Effector CD8-positive, alpha-beta T cell (primary cell): ENCODE data around the gene AP1G1.
"Not testable (repeated sequence)": the region's sequence is repeated elsewhere in the genome, so short reads cannot be mapped to it uniquely, and the experiment has no call there.

Source experiments
- DNase-seq: peaks from one replicate; lab custom pipeline; 2025; lab: John Stamatoyannopoulos, UW

The AP1G1 gene

DNA sequence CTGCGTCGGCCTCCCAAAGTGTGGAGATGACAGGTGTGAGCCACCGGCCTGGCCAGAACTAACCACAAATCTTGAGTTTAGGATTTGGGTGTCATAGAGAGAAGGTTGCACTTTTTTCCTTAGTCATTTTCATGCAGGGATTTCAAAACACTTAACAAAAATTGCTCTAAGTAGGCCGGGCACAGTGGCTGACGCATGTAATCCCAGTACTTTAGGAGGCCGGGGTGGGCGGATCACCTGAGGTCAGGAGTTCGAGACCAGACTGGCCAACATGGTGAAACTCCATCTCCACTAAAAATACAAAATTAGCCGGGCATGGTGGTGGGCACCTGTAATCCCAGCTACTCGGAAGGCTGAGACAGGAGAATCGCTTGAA is 1.5 kb upstream of the AP1G1 start:
- DNase-seq: not testable (repeated sequence)

DNA sequence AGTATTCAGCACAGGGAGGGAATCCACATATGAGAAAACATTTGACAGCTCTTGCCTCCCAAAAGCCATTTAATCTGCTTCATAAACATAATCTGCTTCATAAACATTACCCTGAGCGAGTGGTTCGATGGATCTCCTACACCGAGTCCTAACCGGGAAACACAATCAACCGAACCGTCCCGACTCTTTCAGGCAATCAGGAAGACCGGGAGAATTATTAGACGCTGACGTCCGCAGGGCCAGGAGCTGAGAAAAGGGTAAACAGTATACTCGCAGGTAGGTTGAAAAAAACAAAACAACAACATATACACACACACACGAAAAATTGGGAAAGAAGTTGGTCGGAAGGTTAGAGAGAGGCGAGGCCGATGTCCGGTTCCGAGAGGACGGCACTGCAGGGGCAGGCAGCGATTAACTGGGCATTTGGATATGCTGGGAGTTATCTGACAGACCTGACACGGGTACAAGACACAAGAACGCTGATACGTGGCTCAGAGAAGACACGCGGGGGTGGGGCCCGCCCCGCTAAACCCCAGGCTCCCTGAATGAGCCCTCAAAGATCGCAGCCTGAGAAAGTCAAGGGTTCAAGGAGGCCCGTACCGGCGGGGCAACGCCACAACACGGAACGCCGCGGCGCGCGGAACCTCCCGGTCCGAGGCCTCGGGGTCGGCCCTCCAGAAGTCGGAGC is 585 bp downstream of the AP1G1 start:
- no peak for DNase-seq

DNA sequence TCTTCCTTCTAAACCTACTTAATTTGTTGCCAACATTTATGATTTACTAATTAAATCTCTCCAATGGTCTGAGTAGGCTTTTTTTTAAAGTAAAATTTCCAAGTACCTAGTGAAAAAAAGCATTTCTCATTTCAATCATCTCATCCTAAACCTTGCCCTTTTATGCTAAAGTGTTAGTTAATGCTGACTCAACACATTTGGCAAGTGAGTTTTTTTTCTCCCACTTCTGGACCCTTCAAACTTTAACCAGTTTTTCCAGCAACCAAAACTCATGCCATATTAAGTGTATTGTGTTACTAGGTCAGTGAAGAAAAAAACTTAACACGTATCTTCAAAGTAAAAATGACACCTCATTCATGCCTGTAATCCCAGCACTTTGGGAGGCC is 5.3 kb downstream of the AP1G1 start:
- no peak for DNase-seq

DNA sequence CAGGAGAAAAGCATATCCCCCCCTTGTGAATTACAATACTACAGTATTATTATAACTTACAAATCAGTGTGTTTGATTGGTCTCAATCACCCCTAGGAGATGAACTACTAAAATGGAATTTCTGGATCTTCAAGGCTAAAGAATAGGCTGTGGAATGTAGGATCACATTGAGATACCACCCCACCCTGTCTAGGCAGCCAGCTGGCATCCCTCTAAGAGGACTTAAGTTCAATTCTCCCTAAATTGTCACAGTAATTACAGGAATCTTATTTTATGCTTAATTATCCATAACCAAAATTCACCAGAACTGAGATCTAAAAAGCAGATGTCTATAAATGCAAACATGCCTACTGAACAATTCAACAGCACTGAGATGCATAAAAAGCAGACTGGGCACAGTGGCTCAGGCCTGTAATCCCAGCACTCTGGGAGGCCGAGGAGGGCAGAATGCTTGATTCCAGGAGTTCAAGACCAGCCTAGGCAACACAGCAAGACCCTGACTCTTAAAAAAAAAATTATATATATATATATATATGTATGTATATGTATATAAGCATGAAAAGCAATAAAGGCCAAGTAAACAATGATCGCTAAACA is 12.0 kb downstream of the AP1G1 start:
- no peak for DNase-seq

DNA sequence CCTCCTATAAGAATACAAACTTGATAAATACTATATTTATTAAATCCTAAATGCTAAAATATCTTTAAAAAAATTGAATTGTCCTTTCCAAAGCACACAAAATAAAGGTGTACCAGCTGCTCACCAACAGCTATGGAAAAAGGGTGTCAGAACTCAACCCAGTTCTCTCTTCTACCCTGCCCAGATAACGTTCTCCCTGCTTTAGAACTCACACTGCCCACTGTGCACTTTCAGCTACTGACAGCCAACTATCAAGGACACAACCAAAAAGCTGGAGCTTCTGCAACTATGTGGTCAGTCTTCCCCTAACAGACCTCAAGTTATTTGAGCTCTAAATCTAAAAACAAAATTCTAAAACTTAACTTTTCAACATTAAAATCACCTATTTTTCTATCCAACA is 13.7 kb downstream of the AP1G1 start:
- no peak for DNase-seq

DNA sequence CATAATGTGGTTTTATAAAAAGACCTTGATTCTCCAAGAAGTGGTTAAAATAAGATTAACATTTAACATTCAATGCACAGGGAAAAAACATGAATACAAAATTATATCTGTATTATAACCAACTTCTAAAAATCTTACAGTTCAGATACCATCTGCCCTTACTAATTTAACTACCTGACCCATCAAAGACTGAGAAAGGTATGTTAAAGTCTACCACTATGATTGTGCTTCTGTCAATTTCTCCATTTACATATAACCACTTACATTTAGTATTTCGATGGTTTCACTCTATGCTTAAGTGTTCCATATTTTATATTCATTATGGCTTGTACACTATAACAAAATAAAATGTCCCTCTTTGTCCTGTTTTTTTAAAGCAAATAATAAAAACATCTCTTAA is 14.6 kb downstream of the AP1G1 start:
- DNase-seq: no peak

DNA sequence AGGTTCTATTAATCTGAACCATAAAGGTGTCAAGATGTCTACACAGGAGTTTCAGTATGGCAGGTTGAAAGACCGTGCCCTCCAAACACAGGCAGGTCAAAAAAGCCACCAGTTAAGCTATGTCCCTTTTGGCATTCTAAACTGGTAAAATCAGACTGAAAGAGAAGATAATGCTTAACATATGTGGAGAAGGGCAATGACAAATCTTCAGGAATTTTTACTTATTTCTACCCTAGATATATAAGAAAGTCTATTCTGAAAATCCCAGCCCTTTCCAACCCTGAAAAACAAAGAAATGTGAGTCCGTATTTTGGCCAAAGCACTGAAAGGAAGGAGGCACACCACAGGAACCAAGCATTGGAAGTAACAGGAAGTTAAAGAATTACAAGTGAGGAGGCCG is 16.5 kb downstream of the AP1G1 start:
- no peak for DNase-seq

DNA sequence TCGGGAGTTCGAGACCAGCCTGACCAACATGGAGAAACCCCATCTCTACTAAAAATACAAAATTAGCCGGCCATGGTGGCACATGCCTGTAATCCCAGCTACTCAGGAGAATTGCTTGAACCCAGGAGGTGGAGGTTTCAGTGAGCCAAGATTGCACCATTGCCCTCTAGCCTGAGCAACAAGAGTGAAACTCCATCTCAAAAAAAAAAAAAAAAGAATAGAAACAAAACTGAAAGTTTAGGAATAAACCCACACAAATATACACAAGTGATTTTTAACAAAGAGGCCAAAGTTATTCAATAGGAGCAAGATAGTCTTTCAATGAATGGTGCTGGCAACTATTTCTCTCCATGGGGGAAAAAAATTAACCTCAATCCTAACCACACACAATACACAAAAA is 18.3 kb downstream of the AP1G1 start:
- DNase-seq: not testable (repeated sequence)

DNA sequence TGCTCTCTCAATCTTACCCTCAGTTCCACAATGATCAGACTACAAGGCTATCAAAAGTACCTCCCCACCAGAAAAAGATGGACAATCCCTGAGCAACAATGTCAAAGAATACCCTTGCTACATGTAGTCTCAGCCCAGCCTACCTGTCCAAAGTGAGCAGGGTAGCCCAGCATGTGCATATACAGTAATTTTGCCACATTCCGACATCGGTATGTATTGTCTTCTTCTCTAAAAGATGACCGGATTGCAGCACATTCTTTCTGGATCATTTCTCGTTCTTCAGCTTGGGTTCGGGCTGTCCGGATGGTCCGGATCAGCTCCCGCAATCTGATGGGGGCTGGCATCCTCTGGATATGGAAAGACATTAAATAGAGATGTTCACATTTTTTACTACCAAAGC is 19.5 kb downstream of the AP1G1 start:
- no peak for DNase-seq

DNA sequence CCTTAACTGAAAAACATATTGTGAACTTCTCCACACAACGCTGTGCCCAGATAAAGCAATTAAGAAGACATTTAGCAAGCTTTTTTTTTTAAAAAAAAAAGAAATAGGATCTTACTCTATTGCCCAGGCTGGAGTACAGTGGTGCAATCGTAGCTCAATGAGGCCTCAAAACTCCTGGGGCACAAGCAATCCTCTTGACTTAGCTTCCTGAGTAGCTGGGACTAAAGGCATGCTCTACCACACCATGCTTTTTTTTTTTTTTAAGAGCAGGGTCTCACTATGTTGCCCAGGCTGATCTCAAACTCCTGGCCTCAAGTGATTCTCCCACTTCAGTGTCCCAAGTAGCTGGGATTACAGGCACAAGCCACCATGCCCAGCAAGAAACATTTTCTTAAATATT is 20.1 kb downstream of the AP1G1 start:
- no peak for DNase-seq

DNA sequence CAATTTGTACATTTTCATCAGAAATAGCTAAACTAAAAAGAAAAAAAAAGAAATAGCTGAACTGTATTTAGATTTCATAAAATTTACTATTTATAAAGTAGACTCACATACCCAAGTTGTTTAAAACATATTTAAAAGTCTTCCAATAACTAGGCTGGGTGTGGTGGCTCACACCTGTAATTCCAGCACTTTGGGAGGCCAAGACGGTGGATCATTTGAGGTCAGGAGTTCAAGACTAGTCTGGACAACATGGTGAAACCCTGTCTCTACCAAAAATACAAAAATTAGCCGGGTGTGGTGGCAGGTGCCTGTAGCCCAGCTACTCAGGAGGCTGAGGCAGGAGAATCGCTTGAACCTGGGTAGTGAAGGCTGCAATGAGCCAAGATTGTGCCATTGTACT is 23.5 kb downstream of the AP1G1 start:
- DNase-seq: not testable (repeated sequence)

DNA sequence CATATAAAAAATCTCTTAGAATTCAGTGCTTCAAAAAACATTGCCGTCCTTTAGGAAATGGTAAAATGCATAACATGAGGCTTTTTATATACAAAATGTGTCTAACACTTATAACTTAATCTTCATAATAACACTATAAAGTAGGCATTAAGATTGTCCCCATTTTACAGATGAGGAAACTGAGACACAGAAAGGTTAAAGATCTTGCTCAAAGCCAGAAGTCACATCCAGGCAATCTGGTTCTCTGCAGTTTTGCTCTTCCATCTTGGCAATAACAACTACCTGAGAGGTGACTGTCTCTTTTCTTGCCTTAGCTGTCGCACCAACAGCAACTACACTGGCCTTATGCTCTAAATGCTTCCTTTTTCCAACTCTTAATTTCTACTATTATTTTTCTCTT is 24.5 kb downstream of the AP1G1 start:
- DNase-seq: no peak

DNA sequence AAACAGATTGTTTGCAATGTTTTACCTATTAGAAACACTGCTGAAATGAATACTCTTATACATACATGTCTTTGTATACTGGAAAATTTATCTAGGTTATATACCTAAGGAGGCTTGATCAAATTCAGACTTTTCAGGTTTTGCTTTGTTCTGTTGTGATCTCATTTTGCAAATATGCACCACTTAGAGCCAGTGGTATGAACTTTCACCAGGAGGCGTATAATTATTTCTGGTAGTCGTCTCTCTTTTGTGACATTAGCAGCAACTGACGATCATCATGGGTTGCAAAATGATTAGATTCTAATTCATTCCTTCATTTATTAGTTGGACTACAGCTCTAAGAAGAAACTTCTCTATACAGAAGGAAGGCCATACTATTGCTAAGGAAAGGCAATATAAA is 26.9 kb downstream of the AP1G1 start:
- no peak for DNase-seq

DNA sequence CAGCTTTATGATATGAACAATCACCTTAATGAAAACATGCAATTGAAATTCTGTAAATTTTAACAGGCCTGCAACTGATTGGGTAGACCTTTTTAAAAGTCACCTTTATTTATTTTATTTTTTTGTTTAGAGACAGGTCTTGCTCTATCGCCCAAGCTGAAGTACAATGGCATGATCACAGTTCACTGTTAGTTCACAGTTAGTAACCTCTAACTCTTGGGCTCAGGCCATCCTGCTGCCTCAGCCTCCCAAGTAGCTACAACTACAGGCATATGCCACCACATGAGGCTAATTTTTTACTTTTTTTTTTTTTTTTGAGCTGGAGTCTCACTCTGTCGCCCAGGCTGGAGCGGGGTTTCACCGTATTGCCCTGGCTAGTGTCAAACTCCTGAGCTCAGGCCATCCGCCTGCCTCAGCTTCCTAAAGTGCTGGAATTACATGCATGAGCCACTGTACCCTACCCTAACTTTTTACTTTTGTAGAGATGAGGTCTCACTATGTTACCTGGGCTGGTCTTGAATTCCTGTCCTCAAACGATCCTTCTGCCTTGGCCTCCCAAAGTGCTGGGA is 28.0 kb downstream of the AP1G1 start:
- DNase-seq: no peak

DNA sequence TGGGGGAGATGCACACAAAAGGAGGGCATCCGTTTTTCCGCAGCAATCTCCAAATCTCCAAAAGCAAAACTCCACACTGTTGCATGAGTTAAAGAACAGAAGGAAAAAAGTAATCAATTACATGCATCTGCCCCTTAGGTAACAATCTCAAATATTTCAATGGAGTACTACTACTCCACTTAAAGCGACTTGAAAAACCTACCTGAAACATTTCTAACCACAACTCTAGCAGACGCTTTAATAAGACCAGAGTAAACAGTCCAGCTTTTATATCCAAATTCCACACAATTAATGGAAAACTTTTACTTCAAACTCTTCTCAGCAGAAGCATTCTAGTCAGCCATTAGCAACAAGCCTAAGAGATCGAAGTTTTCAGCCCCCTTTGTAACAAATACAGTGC is 29.9 kb downstream of the AP1G1 start:
- no peak for DNase-seq

DNA sequence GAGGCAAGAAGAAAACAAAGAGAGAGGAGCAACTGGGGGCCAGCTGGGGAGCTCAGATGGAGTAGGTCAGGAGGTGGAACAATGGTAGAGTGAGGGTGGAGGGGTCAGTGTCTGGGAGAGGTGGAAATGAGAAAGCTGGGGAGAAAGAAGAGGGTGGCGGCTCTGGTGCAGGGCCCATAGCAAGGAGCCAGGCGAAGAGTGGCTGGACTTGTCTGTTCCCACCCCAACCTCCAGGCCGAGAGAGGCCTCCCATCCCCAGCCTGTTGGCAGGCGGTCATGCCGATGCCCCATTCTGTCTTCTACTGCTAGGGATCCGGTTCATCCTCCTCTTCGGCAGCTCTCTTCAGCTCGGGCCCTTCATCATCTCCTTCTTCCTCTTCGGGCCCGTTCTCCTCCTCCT is 31.3 kb downstream of the AP1G1 start:
- no peak for DNase-seq

DNA sequence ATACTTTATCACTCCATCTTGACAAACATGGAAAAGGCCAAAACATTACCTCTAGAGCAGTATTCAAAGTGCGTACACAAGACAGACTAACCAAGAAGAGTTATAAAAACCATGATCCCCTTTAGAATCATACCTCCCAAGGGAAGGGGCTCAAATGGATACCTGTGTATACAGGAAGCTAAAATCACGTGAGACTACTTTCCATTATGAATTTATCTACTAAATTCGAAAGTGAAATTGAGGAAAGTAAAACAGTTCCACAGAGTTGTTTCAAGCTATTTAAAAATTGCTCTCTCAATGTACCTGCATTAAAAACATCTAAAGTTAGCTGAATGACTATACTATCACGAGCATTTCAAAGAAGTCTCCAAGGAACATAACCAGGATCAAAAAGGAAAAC is 32.7 kb downstream of the AP1G1 start:
- no peak for DNase-seq

DNA sequence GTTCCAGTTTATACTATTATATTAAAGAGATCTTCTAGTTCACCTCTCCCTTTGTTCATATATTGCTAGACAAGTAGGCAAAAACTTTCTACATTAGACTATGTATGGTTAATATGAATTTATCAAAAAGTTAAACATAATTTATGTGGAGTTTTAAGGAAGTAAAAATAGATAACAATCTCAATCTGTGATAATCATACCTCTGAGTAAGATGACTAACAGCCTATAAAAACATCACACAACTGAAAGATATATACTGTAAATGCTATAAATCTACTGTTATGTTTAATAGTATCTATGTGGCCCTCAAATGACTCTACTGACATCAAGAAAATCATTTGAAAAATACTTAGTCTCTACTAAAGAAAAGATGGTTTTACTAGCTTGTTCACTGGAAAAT is 37.1 kb downstream of the AP1G1 start:
- DNase-seq: no peak

DNA sequence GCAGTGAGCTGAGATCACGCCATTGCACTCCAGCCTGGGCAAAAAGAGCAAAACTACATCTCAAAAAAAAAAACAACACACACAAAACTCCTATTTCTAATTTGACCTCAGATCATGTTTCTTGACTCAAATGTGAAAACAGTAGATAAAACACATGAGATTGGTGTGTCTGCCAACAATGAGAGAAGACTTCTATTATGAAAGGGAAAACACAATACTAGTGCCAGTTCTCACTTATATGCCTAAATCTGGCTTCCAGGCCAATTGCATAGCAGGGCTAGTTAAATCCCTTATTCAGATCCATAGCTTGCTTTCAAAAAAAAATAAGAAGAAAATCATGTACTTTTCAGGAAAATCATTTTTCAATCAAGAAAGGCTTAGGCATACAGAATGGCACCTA is 39.4 kb downstream of the AP1G1 start:
- no peak for DNase-seq

DNA sequence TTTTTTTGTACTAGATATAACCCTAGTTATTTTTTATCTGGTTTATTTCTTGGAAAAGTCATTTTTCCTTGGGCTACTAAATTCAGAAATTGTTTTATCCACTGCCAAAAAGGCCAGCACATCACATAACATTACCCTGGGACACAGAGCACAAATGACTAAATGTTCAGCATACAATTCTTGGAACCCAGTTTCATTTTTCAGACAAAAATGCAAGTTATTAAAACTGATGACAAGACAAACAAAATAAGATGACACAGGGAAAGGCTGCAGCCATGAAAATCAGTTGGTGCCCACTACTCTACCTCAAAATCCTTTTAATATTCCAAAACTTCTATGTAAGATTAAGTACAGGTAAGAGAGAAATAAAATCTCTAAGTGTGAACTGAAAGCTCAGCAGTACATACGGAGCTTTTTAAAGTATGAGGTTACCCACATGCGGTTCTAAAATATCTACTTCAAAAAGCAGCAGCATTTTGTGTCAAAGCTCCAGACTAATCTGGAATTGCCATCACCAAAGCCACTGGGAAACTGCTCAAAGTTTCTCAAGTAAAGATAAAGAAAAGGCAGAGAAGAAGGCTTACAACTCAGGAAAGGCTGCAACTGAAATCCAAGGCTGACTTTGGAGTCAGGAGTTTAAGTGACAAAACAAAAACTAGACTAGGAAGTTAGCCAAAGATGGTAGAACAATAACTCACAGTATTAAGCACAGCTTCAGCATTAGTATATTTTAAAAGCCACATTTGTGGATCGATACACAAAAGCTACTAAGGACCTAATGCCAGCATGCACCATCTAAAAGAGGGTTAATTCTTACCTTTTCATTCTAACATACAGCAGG is 41.4 kb downstream of the AP1G1 start:
- no peak for DNase-seq

DNA sequence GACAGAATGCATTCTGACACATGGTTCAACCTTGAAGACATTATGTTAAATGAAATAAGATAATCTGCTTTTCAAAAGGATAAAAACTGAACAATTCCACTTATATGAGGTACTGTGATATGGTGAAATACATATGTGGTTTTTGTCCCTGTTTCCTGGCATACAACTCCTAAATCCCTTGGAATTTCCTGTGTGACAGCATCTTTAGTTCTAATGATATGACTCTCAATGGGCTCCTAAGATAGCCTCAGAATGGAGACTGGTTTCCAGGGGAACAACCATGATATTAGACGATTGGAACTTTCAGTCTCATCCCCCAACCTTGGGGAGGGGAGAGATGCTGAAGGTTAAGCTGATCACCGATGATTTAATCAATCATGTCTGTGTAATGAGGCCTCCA is 46.4 kb downstream of the AP1G1 start:
- no peak for DNase-seq

DNA sequence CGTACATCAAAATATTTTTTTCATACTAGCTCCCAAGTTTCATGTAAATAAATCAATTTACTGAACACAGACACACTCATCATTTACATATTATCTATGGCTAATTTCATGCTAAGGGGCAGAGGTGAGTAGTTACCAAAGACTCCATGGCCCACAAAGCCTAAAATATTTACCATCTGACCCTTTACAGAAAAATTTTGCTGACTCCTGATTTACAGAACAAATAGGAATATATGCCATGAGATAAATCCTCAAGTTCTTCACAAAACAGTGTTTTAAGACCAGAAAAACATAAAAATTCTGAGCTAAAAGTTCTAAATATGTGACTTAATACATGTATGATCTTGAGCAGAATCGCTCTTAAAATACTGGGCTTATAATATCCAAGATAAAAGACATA is 47.5 kb downstream of the AP1G1 start:
- no peak for DNase-seq

DNA sequence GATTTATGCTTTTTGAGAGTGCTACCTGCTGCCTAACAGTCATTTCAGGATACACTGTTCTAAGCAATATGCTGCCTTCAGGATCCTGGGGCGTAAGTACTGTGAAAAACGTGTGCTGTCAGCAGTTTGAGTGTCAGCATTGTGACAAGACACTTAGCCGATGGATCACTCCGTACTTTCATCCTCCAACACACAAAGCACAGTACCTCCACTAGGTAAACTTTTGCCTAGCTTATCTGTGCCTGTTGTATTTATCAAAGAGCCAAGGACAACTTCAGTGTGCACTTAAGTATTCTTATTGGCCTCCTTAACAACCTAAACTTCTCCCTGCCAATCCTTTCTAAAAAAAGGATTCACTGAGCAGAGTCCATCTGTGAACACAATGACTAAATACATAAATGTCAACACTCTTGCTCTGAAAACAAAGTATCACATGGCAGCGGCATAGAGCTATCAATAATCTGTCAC is 50.3 kb downstream of the AP1G1 start:
- no peak for DNase-seq
